ENCODE results near the gene EYA2. TPM values are rescaled to one million over a fixed set of nuclear protein-coding genes. Genes with fewer than 3 reads are reported as not detected.
"Not testable (repeated sequence)": the region's sequence is repeated elsewhere in the genome, so short reads cannot be mapped to it uniquely, and the experiment has no call there.

EYA2 gene
- total RNA-seq, 2 experiments from 2014 or later, result not detected

- H3K9me3 Mint-ChIP-seq, result peaks cover 4% of the 10 kb centered on the region
- DNase-seq, result no peak
- no peaks in the 10 kb centered on the region for H3K4me1 Mint-ChIP-seq (ENCODE audit: low read depth)
- intact Hi-C loops (cut with micrococcal nuclease), result no loop called here
- CTCF ChIA-PET, result no interaction called here
- H3K4me3 Mint-ChIP-seq, result no peak overlapping the region
- H3K27me3 Mint-ChIP-seq (ENCODE audit: low read depth), result peaks cover 11% of the 10 kb centered on the region
- no peaks in the 10 kb centered on the region for H3K36me3 Mint-ChIP-seq (ENCODE audit: low read depth)
- no peak overlapping the region for H3K27ac Mint-ChIP-seq
Measured at GRCh38 chr20:46872328-46873211, 22.1 kb upstream of the EYA2 start.

- CTCF ChIA-PET, result no interaction called here
- H3K27me3 Mint-ChIP-seq (ENCODE audit: low read depth), result peaks cover 5% of the 10 kb centered on the region
- H3K4me1 Mint-ChIP-seq (ENCODE audit: low read depth), result no peaks in the 10 kb centered on the region
- no peak overlapping the region for H3K4me3 Mint-ChIP-seq
- no peak overlapping the region for H3K27ac Mint-ChIP-seq
- no peaks in the 10 kb centered on the region for H3K9me3 Mint-ChIP-seq
- DNase-seq, result no peak
- intact Hi-C loops (cut with micrococcal nuclease), result no loop called here
- no peaks in the 10 kb centered on the region for H3K36me3 Mint-ChIP-seq (ENCODE audit: low read depth)
Measured at GRCh38 chr20:46875059-46875458, 19.6 kb upstream of the EYA2 start.

DNA sequence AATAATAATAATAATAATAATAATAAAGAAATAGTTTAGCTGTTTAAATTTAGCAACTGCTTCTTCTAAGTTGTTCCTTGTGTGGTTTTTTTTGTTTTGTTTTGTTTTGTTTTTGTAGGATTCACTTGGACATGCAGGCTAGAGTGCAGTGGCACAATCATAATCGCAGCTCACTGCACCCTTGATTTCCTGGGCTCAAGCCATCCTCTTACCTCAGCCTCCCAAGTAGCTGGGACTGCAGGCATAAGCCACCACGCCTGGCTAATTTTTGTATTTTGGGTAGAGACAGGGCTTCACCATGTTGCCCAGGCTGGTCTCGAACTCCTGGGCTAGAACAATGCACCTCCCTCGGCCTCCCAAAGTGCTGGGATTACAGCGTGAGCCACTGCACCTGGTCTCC, 15.3 kb upstream of the EYA2 start:
- intact Hi-C loops (cut with micrococcal nuclease), result no loop called here
- Mint-ChIP-seq H3K27ac (no peak overlapping the region), H3K36me3 (ENCODE audit: low read depth) (no peaks in the 10 kb centered on the region), H3K4me3 (no peak overlapping the region), H3K27me3 (ENCODE audit: low read depth) (peaks cover 12% of the 10 kb centered on the region), H3K9me3 (no peaks in the 10 kb centered on the region), H3K4me1 (ENCODE audit: low read depth) (no peaks in the 10 kb centered on the region)
- DNase-seq, result no peak
- CTCF ChIA-PET, result no interaction called here

- DNase-seq; H3K27ac Mint-ChIP-seq; CTCF ChIA-PET; H3K4me1 Mint-ChIP-seq (ENCODE audit: low read depth); intact Hi-C loops (cut with micrococcal nuclease); H3K4me3 Mint-ChIP-seq; H3K9me3 Mint-ChIP-seq; H3K36me3 Mint-ChIP-seq (ENCODE audit: low read depth): not testable (repeated sequence)
- peaks cover 13% of the 10 kb centered on the region for H3K27me3 Mint-ChIP-seq (ENCODE audit: low read depth)
Measured at GRCh38 chr20:46879963-46880362, 14.7 kb upstream of the EYA2 start.

GRCh38 chr20:46883892-46884291, 10.8 kb upstream of the EYA2 start:
- Mint-ChIP-seq H3K27ac (no peak overlapping the region), H3K4me1 (ENCODE audit: low read depth) (no peaks in the 10 kb centered on the region), H3K9me3 (no peaks in the 10 kb centered on the region), H3K27me3 (ENCODE audit: low read depth) (peaks cover 25% of the 10 kb centered on the region), H3K36me3 (ENCODE audit: low read depth) (no peaks in the 10 kb centered on the region), H3K4me3 (no peak overlapping the region)
- no peak for DNase-seq
- CTCF ChIA-PET, result no interaction called here
- intact Hi-C loops (cut with micrococcal nuclease), result no loop called here

GRCh38 chr20:46890682-46891081, 4.0 kb upstream of the EYA2 start:
- Mint-ChIP-seq H3K36me3 (ENCODE audit: low read depth) (no peaks in the 10 kb centered on the region), H3K27me3 (ENCODE audit: low read depth) (peaks cover 39% of the 10 kb centered on the region), H3K27ac (no peak overlapping the region), H3K9me3 (peaks cover 4% of the 10 kb centered on the region), H3K4me3 (no peak overlapping the region), H3K4me1 (ENCODE audit: low read depth) (no peaks in the 10 kb centered on the region)
- DNase-seq, result no peak
- CTCF ChIA-PET, result no interaction called here
- intact Hi-C loops (cut with micrococcal nuclease), result no loop called here

GRCh38 chr20:46893051-46893450, 1.6 kb upstream of the EYA2 start:
- Mint-ChIP-seq H3K27ac (no peak overlapping the region), H3K36me3 (ENCODE audit: low read depth) (no peaks in the 10 kb centered on the region), H3K4me3 (no peak overlapping the region), H3K4me1 (ENCODE audit: low read depth) (no peaks in the 10 kb centered on the region), H3K27me3 (ENCODE audit: low read depth) (peaks cover 45% of the 10 kb centered on the region), H3K9me3 (peaks cover 4% of the 10 kb centered on the region)
- no peak for DNase-seq
- intact Hi-C loops (cut with micrococcal nuclease), result no loop called here
- CTCF ChIA-PET, result no interaction called here

DNA sequence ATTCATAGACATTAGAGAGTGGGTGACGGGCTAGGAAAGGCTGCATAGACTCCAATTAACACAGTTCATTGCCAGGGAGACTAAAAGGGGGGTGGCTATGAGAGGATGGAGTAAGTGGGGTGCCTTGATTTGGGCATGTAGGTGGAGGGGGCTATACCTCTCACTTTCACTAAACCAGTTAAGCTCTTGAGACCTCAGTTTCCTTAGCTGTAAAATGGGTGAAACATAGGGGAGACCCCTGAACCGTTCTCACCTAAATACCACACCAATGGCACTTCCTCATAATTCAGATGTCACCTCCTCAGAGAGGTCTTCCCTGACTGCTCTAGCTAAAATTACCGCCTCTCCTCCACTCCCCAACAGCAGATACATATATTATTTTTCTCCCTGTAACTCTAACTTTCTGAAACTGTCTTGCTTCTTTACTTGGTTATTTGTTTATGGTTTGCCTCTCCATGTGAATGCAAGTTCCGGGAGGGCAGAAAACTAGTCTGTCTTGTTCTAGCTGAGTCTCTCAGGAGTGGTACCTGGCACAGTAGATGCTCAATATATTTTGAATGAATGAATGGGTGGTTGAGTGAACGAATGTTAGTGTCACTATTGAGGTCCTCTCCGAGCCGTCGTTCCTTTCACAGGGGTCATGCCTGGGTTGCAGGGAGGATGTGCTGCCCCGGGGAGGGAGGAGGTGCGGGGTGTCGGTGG, 615 bp upstream of the EYA2 start:
- no peak for DNase-seq
- H3K9me3 Mint-ChIP-seq, result peaks cover 4% of the 10 kb centered on the region
- H3K27me3 Mint-ChIP-seq (ENCODE audit: low read depth), result peaks cover 43% of the 10 kb centered on the region
- no peak overlapping the region for H3K27ac Mint-ChIP-seq
- intact Hi-C loops (cut with micrococcal nuclease), result no loop called here
- H3K4me1 Mint-ChIP-seq (ENCODE audit: low read depth), result no peaks in the 10 kb centered on the region
- H3K36me3 Mint-ChIP-seq (ENCODE audit: low read depth), result no peaks in the 10 kb centered on the region
- no peak overlapping the region for H3K4me3 Mint-ChIP-seq
- CTCF ChIA-PET, result no interaction called here

DNA sequence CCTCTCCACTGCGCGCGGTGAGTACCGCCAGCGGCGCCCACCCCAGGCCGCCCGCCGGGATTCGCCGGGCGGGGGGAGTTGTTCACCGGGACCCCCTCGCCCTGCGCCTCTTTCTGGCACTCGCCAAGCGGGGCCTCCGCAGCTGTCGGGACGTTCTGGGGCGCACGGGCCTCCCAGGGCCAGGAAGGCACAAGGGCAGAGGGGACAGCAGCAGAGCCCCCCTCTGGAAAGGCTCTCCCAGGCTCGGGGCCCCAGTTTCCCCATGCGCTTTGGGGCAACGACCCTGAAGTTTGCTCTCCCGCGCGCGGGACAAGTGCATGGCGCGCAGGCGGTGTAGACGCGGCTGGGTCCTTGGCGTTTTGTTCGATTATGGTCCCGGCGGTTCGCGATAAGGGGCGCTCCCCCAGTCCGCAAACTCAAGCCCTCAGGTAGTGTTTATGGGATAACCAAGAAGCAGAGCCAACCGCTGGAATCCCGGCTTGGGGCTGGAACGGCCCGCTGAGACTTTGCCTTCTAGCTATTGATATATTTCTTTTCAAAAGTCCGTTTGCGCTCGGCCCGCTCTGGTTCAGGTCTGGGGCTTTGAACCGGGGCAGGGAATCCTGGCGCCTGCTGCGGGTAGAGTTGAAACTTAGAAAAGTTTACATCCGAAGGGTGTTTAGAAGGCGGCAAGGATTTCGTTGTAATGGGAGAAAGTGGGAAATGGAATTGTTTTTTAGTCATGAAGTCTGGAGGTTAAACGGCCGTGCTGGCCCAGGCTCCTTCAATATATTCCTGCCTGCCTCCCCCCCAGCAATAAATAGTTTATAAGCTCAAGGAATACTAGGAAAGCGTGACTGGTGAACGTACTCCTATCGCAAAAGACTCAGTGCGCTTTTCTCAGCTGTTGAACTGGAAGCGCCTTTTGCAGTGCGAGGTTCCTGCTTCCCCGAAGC, 595 bp downstream of the EYA2 start:
- intact Hi-C loops (cut with micrococcal nuclease), result no loop called here
- peaks cover 48% of the 10 kb centered on the region for H3K27me3 Mint-ChIP-seq (ENCODE audit: low read depth)
- DNase-seq, result no peak
- H3K27ac Mint-ChIP-seq, result no peak overlapping the region
- no peaks in the 10 kb centered on the region for H3K4me1 Mint-ChIP-seq (ENCODE audit: low read depth)
- peaks cover 4% of the 10 kb centered on the region for H3K9me3 Mint-ChIP-seq
- CTCF ChIA-PET, result no interaction called here
- no peaks in the 10 kb centered on the region for H3K36me3 Mint-ChIP-seq (ENCODE audit: low read depth)
- no peak overlapping the region for H3K4me3 Mint-ChIP-seq

- Mint-ChIP-seq H3K4me1 (ENCODE audit: low read depth) (no peaks in the 10 kb centered on the region), H3K27me3 (ENCODE audit: low read depth) (peaks cover 44% of the 10 kb centered on the region), H3K9me3 (peaks cover under 1% of the 10 kb centered on the region), H3K4me3 (no peak overlapping the region), H3K27ac (no peak overlapping the region), H3K36me3 (ENCODE audit: low read depth) (no peaks in the 10 kb centered on the region)
- CTCF ChIA-PET, result no interaction called here
- intact Hi-C loops (cut with micrococcal nuclease), result no loop called here
- DNase-seq, result no peak
Measured at GRCh38 chr20:46895906-46896242, 1.2 kb downstream of the EYA2 start.

DNA sequence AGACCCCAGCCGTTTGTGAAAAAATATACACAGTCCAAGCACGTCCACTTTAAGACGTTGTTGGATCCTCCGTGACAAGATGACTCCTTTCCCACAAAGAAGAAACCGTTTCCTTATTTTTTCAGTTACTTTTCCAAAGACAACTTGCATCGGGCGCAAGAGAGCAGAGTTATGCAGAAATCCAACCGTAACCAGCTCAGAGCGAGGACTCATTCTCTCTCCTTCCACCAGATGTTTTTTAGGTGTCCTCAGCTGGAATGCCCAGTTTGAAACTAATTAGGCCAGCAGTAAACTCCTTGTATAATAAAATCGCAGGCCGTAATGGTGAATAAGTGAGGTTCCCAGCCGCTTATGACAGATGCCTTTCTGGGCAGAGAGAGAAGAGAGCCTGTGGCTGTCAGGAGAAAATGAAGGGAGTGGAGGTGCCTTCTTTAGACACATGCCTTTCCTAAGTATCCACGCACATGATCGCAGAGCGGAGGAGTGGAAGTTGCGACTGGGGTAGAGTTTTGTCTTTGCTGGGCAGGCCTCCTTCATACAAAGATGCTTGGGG, 2.8 kb downstream of the EYA2 start:
- Mint-ChIP-seq H3K9me3 (no peaks in the 10 kb centered on the region), H3K4me1 (ENCODE audit: low read depth) (no peaks in the 10 kb centered on the region), H3K27ac (no peak overlapping the region), H3K4me3 (no peak overlapping the region), H3K36me3 (ENCODE audit: low read depth) (no peaks in the 10 kb centered on the region), H3K27me3 (ENCODE audit: low read depth) (peaks cover 43% of the 10 kb centered on the region)
- no peak for DNase-seq
- CTCF ChIA-PET, result no interaction called here
- intact Hi-C loops (cut with micrococcal nuclease), result no loop called here

DNA sequence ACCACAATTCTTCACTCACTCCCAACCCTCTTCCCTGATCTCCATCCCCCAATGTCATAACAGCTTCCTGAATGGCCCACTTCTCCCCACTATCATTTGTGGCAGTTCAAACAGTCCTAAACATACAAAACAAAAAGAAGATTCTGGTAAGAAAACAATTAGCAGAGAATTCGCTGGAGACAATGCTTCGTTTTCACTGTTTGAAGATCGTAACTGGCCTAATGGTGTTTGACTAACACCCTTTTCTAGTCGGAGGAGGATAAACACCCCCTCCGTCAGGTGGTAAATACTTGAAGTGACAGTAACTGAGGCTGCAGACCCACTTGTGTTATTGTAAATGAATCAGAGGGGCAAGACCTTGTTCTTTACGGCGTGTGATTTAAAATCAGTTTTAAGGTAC, 3.8 kb downstream of the EYA2 start:
- no peak overlapping the region for H3K27ac Mint-ChIP-seq
- CTCF ChIA-PET, result no interaction called here
- DNase-seq, result no peak
- H3K27me3 Mint-ChIP-seq (ENCODE audit: low read depth), result peaks cover 34% of the 10 kb centered on the region
- no peaks in the 10 kb centered on the region for H3K9me3 Mint-ChIP-seq
- intact Hi-C loops (cut with micrococcal nuclease), result no loop called here
- no peak overlapping the region for H3K4me3 Mint-ChIP-seq
- H3K4me1 Mint-ChIP-seq (ENCODE audit: low read depth), result no peaks in the 10 kb centered on the region
- no peaks in the 10 kb centered on the region for H3K36me3 Mint-ChIP-seq (ENCODE audit: low read depth)

Data from activated naive CD4-positive, alpha-beta T cell treated with anti-CD3 and anti-CD28 coated beads for 36 hours (primary cell).